ENCODE measurements around the gene EPHB1. TPM values are rescaled to one million over a fixed set of nuclear protein-coding genes. Genes with fewer than 3 reads are reported as not detected.

The EPHB1 gene
- total RNA-seq, 1 experiment from 2014 or later, result 0.86 TPM

- POLR2A ChIA-PET, result no interaction called here
Measured at GRCh38 chr3:135017003-135017893, 222.2 kb downstream of the EPHB1 start.

More at GRCh38 chr3:135017003-135017893, 222.2 kb downstream of the EPHB1 start:
- Histone ChIP-seq H3K4me3 (replicated peaks in 1 of 2; ENCODE audit: low read depth in 1 of 2, low read length in 2 of 2) (no peak overlapping the region), H3K4me2 (ENCODE audit: low read length) (no peak overlapping the region), H2AFZ (ENCODE audit: low read depth, low read length, poor library complexity, severe bottlenecking) (no peak overlapping the region), H3K9me2 (ENCODE audit: insufficient read depth) (no peaks in the 10 kb centered on the region), H3K27me3 (ENCODE audit: insufficient read depth, low read length) (peaks cover 6% of the 10 kb centered on the region; the same call in 1 of the 2 replicates), H3K36me3 (ENCODE audit: control insufficient read depth in 1 of 2, insufficient read depth in 2 of 2, low read length in 2 of 2) (no peaks in the 10 kb centered on the region), H3K79me2 (ENCODE audit: insufficient read depth, low read length) (no peaks in the 10 kb centered on the region), H4K20me1 (ENCODE audit: insufficient read depth) (no peaks in the 10 kb centered on the region), H3K27ac (ENCODE audit: low read depth, low read length) (no peak overlapping the region), H3K4me1 (ENCODE audit: control insufficient read depth in 1 of 2, insufficient read depth in 2 of 2, low read length in 2 of 2) (no peaks in the 10 kb centered on the region), H3K9me3 (ENCODE audit: control insufficient read depth in 1 of 2, insufficient read depth in 1 of 2, low read depth in 1 of 2, low read length in 2 of 2) (no peaks in the 10 kb centered on the region), H3K9ac (ENCODE audit: low read length) (no peak overlapping the region)
- ATAC-seq (no peak), DNase-seq (ENCODE audit: low read depth, low spot score) (no peak)
- intact Hi-C loops (cut with micrococcal nuclease), result no loop called here
- ChIA-PET RAD21 (ENCODE audit: low non-redundant PET in 1 of 2, low total read pairs in 2 of 2, uncharacterized antibody in 2 of 2, unreplicated experiment in 2 of 2) (no interaction called here), CTCF (no interaction called here)
- TF ChIP-seq JUND (IDR thresholded peaks at IDR 0.05) (no peak), ZBTB33 (IDR thresholded peaks at IDR 0.05; ENCODE audit: extremely low read depth, insufficient replicate concordance, low read length) (no peak), FOSL1 (IDR thresholded peaks at IDR 0.05; ENCODE audit: low read depth) (no peak)
- no TSS peak for BruUV-seq (replicated peaks)

All from HCT116 (cell line).